HL-60/S4 treated with retinoic acid at 250 ng/mL for 4 days and 3 days (cell line): ENCODE results near the gene MRGPRF.

ENCODE experiments used
- in situ Hi-C: fragments of 300-500 bp; cut with MboI; formaldehyde crosslinking; loops from 2 replicates; pipeline ENCODE4 v1.7.0; 2022; ENCODE audit warnings: low sequenced_read_pairs

MRGPRF gene

DNA sequence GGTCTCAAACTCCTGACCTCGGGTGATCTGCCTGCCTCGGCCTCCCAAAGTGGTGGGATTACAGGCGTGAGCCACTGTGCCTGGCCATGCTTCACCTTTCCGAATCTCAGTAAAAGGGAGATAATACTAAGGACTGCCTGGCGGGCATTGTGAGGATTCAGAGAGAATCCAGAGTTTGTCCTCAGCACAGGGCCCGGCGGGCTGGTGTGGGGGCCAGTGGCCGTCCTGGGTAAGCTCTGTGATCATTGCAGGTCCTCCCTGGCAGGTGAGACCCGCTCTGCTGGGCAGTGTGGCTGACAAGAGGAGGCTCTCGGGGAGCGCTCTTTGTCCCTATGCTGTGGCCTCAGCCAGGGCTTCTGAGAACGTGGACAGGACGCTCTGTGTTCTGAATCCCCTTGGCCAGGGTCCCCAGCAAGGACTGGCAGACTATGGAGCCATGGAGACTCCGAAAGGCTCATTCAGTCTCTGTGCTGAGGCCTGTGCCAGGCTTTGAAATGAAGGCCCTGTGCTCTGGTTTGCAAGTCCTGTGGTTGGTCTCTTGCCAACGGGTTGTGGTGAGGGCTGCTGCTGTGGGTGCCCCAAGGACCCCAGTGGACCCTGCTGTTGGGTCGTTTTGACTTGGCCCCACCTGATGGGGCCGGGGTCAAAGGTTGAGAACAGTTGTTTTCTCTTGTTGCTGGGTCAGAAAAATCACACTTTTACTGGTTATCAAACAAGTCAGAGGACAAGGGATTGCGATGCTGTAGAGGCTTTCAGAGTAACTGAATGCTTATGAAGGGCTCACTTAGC is 37.7 kb upstream of the MRGPRF start:
- in situ Hi-C loops = no loop called here

DNA sequence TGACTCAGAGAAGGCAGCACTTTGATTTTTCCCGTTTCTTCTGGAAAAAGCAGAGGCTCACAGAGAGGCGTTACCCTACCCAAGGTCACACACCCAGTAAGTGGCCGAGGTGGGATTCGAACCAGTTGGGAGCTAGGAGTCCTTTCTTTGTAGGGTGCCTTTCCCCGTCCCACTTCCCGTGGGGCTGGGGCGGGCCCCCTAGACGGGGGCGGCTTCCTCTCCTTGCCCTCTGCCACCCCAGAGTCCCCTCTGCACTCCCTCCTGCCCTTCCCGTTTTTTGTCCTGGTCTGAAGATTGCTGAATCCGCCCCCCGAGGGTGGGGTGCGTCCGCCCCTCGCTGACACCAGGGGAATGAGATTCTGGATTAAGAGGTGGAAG is 36.4 kb upstream of the MRGPRF start:
- in situ Hi-C loops = no loop called here

DNA sequence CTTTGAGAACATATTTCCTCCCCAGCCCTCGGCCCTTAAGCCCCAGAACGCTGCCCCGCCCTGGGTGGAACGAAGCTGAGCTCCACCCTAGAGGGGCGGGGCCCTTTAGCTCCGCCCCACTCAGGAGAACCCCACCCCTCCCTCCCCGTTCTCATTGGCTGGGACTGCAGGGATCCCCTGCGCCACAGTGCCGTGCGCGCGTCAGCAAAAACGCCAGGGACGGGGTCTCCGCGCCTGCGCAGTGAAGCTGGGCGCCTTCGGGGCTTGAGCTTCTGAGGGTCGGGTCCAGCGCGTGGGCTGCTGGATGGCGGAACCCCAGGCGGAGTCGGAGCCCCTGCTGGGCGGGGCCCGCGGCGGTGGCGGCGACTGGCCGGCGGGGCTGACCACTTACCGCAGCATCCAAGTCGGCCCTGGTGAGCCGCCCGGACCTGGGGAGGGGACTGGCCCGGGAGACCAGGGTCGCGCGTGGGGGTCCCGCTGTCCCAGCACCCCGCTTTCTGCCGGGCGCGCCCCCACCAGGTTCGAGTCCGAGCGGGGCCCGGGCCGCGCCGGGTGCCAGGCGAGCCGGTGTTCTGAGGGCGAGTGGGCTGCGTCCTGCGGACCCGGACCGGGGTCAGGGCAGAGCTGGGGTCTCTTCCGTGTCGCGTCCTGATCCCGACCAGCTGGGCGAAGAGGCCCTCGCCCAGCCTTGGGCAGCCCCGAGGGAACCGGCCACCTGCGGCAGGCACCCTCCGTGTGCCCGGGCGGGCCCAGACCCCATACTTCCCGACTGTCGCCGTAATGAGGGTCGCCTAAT is 35.8 kb upstream of the MRGPRF start, which contains the start of gene TPCN2:
TPCN2 (plus strand) TSS at position 239 of the 796 bp plus-strand sequence; CDS start at position 305, 66 bp downstream.
- in situ Hi-C loops = no loop called here

DNA sequence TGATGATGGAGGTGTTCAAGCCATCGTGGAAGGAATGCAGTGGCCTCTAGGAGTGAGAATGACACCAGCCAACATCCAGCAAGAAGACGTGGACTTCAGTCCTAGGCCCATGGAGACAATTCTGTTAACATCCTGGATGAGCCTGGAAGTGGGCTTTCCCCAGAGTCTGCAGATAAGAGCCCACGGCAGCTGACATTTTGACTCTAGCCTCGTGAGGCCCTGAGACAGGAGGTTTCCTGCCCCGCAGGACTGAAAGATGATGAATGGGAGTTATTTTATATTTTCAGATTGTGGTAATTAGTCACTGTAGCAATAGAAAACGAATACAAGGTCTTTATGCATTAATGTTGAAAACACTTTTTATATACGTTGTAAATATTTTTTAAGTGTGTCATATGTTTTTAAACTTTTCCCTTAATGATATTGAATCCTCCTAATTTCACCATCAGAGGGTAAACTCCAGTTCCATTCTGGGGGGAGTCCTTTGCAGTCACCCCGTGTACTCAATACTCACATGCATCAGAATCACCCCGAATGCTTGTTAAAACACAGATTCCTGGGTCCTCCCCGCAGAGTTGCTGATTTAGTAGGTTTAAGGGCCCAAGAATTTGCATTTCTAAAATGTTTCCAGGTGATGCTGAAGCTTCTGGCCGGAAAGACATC is 35.1 kb upstream of the MRGPRF start:
- in situ Hi-C loops = no loop called here

DNA sequence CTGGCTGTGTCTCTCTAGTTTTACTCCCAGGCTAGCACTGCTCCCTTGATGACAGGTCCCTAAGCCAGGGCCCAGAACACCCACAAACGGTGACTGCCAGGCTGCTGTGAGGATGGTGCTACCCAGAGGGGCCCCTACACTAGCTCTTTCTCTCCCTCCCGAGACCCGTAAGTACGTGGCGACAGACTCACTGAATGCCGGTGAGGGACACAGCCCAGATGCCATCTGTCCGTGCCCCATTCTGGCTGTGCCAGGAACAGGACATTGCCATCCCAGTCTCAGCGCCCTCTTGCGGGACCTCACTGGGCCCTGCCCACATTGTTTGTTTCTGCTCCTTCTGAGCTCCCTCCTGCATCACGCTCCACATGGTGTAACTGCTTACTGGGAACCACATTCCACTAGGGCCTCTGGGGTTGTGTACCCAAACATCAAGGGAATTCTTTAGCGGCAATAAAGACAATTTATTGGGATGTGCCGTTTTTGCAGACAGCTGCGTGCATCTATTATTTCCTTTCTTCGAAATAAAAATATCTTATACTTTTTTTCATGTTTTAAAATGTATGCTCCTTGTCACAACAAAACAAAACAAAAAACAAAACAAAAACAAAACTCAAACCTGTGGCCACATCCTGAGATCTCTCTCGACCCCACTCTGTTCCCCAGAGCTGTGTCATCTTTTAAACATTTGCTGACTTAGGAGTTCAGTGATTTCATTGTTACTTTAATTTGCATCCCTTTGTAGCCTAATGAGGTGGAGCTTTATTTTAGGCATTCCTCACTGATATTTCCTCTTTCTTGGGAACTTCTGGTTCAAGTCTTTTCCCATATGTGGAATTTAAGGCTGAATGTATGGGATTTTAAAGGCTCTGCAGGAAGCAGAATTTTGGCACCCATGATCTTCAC is 31.3 kb upstream of the MRGPRF start:
- in situ Hi-C loops = no loop called here

DNA sequence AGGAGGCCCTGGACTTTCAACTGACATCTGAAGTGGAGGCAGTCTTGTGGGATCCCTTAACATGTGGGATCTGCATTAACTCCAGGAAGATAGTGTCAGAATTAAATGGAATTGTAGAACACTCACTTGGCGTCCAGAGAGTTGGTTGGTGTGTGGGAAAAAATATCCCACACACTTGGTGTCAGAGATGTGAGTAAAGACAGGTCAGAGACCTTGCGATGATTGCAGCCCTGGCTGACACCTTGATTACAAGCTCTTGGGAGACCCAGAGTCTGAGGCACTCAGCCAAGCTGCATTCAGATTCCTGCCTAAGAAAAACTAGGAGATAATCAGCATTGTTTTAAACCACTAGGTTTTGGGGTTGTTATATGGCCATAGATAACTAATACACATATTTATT is 28.5 kb upstream of the MRGPRF start:
- in situ Hi-C loops = no loop called here

DNA sequence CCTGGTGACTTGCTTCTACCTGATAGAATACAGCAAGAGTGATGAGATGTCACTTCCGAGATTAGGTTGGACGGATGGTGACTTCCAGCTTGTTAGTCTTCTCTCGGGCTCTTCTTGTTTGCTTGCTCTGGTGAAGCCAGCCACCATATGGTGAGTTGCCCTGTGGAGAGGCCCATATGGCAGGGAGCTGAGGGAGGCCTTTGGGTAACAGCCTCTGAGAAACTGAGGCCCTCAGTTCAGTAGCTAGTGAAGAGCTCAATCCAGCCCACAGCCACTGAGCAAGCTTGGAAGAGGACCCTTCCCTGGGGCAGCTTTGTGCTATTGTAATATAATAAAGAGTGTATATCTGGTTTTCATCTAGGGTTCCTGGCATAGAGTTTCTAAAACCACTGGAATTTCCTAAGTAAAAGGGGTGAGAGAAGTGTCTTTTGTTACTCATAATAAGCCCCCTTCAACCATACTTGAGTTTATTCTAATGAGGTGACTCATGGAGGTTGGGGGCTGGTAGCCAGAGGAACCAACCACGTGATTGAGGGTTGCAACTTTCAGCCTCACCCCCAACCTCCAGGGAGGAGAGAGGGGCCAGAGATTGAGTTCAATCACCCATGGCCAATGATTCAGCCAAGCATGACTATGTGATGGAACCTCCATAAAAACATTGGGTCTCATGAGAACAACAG is 27.7 kb upstream of the MRGPRF start:
- in situ Hi-C loops = no loop called here

DNA sequence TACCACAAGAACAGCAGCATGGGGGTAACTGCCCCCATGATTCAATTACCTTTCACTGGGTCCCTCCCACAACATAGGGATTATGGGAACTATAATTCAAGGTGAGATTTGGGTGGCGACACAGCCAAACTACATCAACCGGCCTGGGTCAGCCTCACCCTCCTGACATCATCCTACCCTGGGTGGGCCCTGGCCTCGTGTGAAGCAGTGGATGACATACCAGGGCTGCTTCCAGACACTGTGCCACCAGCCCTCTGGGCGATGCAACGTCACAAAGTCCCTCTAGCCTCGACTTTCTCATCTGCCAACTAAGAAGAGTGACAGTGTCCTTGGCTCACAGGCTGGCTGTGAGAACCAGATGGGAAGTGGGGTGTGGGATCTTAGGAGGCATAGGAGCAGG is 27.0 kb upstream of the MRGPRF start:
- in situ Hi-C loops = no loop called here

DNA sequence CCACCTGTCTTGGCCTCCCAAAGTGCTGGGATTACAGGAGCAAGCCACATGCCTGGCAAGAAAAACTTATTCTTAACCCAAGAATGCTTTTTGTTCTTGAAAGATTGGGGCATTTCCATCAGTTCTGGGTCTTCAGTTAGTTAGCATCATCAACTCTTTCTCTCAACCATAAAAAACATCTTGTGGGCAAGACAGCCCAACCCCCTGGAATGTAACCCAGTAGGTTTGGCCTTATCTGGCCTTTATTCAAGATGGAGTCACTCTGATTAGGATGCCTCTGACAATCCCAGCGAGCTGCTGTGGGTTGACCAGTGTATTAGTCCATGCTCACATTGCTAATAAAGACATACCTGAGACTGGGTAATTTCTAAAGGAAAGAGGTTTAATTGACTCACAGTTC is 26.5 kb upstream of the MRGPRF start:
- in situ Hi-C loops = no loop called here

DNA sequence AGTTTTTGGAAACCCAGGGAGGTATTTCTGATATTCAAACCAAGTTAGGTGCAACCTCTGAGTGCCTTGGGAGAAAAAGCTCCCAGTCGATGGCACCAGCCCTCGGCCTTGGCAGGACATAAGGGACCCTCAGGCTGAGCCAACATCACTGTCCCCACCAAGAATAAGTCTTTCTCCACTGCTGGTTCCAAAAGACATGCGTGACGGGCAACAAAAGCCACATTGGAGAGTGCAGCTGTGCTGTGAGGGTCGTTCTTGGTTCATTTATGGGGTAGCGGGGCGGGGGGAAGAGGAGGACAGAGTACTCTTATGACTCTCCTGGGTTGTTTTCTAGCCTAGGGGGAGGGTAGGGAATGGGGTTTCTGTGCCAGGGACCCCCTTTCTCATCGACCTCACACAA is 24.5 kb upstream of the MRGPRF start:
- in situ Hi-C loops = no loop called here

DNA sequence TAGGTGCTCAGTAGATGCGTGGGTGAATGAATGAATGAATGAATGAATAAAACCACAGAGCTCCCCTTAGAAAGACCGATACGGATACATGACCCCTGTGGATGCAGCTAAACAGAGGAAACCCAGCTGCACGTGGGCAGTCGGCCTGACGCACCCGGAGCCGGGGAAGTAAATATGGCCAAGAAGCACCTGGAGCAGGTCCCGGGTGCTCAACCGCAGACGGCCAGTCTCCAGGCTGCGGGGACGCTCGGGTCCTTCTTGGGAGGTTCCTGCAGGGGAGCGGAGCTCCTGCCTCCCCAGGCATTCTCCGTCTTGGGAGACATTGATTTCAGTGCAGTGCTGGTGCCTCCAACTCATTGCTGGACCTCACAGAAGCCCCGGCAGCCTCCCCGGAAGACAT is 24.0 kb upstream of the MRGPRF start:
- in situ Hi-C loops = no loop called here

DNA sequence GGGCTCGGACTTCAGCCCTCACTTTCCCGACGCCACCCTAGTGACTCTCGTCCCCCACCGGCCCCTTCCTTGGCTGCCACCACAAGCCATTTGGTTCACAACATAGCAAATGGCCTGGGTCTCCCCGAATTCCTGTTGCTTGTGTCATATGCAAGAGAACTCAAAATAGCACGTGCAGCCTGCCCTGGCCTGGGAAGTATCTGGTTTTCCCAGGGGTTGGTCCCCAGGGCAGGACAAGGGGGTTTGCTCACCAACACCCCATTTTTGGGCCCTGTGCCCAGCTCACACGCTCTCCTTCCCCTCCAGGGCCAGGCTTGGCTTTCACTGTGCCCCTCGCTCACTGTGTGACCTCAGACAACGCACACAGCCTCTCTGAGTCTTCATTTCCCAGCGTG is 22.9 kb upstream of the MRGPRF start:
- in situ Hi-C loops = no loop called here

DNA sequence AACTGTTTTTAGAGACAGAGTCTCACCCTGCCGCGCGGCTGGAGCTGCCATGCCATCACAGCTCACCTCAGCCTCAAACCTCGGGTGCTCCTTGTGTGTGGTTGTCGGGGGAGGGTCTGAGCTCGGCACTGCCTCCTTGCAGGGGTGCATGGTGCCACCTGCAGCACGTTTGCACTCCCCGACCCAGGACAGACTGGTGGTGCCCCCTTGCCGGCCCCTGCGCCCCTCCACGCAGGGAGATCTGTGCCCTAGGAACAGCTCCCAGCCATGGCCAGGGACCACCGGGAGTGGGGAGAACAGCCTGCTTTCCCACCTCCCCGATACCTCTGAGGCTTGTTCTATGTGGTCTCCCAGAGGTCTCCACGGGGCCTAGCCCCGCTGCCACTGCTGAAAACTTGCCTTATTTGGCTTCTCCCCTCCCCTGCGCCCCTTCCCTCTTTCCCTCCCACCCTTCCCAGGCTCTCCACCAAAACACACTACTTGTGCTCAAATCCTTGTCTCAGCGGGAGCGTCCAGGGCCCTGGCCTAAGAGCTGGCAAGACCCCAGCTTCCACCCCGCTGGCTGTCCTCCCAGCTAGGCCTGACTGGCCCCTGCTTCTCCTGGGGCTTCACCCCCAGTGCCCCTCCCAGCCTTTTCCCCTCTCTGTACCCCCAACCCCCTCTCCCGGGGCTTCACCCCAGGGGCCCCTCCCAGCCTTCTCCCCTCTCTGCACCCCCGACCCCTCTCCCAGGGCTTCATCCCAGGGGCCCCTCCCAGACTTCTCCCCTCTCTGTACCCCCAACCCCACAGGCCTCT is 22.3 kb upstream of the MRGPRF start:
- in situ Hi-C loops = no loop called here

DNA sequence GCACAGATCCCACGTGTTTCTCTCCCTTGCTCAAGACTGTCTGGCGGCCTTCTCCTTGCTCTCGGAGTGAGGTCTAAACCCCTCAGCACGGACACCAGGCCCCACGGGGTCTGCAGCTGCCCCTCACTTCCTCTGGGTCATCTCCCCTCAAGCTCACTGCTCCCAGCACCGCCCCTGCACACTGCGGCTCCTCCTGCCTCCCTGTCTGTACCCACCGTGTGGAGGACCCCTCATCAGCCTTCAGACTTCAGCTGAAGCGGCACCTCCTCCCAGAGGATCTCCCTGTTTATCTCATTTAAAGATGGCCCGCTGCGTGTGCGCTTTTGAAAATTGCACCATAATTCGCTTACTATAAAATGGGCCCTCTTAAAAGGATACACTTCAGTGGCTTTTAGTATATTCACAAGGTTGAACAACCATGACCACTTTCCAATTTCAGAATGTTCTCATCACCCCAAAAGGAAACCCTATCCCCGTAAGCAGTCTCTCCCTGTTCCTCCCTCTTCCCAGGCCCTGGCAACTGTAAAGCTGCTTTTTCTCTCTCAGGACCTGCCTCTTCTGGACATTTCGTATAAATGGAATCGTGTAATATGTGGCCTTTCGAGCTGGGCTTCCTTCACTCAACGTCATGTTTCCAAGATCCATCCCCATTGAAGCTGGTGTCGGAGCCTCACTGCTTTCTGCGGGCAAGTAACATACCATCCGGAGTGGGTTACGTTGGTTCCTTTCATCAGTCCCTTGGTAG is 21.2 kb upstream of the MRGPRF start:
- in situ Hi-C loops = no loop called here

DNA sequence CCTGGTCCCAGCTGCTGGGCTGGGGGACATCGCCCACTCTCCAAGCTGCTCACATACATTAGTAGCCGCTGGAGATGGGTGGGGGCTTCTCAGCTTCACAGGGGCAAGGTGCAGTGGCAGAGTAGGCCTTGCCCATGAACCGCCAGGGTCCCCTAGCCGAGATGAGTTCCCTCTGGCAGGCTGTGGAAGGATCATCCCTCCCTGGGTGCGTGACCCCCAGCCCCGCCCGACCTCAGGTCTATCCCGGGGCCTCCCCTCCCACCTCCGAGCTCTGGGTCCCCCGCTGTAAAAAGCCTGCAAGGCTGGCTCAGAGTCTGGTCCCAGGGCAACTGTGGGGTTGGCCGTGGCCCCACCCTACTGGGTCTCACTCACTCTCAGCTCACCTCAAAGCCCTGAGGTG is 20.4 kb upstream of the MRGPRF start:
- in situ Hi-C loops = no loop called here

DNA sequence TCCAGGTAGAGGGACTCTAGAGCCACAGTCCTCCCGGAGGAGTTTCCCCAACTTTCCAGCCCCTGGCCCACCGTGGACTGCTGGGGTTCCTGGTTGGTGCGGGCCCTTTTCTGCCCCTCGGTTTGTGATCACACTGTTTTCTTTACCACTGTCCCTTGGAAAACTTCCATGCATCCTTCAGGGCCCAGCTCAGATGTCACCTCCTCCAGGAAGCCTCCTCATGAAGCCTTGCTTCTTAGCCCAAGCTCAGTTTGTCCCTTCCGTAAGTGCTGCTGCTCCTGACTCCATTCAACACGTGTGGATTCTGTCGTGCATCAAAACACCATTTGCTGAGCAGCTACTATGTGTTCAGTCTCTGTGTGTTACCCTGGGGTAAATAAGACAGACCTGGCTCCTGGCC is 19.8 kb upstream of the MRGPRF start:
- in situ Hi-C loops = no loop called here

DNA sequence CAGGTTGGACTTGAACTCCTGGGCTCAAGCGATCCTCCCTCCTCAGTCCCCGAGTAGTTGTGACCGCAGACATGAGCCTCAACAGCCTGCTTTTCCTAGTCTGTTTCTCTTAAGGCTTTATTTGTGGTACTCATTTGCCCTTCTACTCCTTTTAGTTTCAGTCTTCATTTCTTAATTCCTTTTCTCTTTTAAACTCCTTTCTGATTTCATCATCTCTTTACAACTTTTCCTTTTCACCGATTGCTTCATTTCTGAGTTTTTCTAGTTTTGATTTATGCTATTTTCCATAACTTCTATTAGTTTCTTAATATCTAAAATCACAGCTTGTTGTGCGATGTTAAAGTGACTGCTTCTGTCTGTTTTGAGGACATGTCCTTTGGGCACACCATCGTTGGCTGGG is 17.3 kb upstream of the MRGPRF start:
- in situ Hi-C loops = no loop called here

DNA sequence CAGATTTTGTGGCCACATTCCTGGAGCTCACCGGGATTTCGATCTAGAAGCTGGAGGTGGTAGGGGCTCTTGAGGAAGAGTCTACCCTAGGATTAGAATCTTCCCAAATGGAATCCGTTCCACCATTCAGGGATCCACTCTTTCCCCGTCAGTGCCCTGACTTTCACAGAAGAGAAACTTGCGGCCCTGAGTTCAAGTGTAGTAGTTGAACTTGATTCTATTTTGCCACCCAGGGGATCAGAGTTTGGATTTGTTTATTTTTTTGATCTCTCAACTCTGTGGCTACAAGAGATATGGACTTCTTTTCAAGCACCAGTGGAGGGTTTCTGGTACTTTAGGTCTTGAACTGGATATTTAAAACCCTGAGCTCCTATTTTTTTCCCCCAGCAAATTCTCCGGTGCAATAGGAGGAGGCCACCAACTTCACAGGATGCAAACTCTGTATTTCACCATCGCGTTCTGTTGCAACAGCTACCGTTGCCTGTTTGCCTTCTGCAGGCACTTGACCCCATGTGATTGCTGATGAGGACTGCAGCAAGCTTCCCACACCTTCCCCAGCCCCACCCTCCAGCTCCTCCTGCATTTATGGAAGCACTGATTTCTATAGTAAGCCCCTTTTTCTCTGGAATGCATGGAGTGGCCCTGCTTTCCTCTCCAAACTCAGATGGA is 14.8 kb upstream of the MRGPRF start:
- in situ Hi-C loops = no loop called here
